GM20000 (cell line): Measurements from ENCODE around the gene VWA2.

Experiments used
- DNase-seq: peaks from one replicate; pipeline ENCODE4 v3.0.0; 2012; ENCODE audit warnings: low spot score
- CTCF ChIP-seq: IDR thresholded peaks from 2 replicates; pipeline ENCODE4 v1.5.1; 2012; ENCODE audit warnings: mild to moderate bottlenecking, control low read depth; ENCODE audit errors: extremely low read depth, missing control alignments

VWA2 gene

GRCh38 chr10:114245121-114245791 is 6.2 kb downstream of the VWA2 start:
- DNase-seq = no peak
- no peak for TF ChIP-seq CTCF

DNA sequence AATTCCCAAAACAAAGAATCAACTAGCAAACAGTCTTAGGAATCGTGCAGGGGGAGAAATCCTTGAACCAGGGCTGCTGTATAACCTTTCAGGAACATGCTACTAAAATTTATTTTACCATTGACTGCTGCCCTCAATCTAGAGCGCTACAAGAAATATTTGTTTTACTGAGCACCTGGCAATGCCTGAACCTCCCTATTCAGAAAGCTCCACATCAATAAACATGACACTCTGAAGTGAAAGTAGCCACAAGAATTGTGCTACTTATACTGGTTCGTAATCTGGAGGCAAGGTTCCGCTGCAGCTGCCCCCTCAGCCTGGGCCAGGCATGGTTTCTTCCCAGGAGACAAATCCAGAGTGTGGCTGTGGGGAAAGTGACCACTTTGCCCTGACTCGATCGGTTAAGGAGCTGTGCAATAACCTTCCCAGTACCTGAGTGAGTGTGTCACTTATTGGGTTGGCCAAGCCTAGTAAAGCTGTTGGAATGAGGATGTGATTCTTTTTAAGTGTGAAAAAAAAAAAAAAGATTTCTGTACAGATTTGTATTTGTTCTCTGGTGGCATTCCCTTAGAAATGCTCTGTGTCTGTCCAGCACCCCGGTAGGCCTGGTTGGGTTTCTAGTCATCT is 7.7 kb downstream of the VWA2 start:
- DNase-seq = no peak
- TF ChIP-seq CTCF = no peak

DNA sequence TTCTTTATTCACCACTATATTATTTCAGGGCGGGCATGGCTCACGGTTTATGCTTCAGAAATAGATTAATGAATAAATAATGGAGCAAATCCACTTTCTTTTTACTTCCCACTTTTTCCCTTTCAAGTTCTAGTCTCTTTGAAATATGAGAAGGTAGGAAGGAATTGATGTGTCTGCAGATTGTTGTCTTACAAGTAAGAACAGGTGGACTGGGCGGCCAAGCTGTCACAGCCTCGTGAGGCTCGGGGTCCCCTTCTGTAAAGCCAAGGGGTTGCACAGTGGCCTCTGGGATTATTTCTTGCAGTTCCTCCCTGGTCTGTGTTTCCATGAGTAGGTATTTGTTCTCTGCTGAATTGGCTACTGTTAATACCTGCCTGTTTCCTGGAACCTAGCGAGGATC is 11.2 kb downstream of the VWA2 start:
- no peak for TF ChIP-seq CTCF
- no peak for DNase-seq

DNA sequence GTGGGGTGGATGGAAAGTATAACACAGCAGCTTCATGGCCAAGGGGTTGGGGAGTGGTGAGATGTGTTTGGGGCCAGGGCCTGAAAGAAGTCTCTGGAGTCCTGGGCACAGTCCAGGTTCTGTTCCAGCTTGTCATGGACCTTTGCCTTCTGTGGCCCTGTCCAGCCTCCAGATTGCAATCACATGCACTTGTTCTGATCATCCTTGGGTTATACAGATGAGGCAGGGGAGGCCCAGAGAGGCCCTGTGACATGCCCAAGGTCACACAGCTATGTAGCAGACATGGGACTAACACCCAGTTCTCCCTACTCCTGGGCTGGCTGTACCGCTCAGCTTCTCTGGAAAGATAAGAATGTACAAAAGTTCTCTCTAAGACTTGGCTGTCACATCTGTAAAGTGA is 11.7 kb downstream of the VWA2 start:
- TF ChIP-seq CTCF = no peak
- no peak for DNase-seq

- no peak for TF ChIP-seq CTCF
- DNase-seq = no peak
These were observed 13.0 kb downstream of the VWA2 start for GRCh38 chr10:114252092-114252491.

DNA sequence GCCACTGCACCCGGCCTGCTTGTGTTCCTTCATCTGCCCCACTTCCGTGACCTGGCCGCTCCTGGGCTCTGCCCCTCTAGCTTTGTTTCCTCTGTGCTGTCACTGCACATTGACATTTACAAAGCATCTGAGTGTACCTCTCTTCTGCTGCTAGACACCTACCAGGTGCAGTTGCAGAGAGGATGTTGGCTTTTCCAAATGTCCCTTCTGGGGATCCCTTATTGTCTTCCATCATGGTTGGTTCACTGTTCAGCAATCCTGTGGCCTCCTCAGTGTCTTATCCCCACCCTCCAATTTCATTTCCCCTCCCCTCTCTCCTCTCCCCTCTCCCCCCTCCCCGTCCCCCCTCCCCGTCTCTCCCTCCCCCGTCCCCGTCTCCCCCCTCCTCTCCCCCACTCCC is 13.8 kb downstream of the VWA2 start:
- no peak for DNase-seq
- TF ChIP-seq CTCF = no peak

GRCh38 chr10:114255227-114255626 is 16.2 kb downstream of the VWA2 start:
- DNase-seq = no peak
- no peak for TF ChIP-seq CTCF
